Ammon's horn (tissue), 1 donor: ENCODE results near the gene OPCML.

ENCODE experiments used
- DNase-seq: peaks from one replicate; pipeline ENCODE4 v3.0.0-alpha.2; 2016; ENCODE audit warnings: low spot score

The OPCML gene

GRCh38 chr11:132466983-132467382, 1065.3 kb downstream of the OPCML start:
- no peak for DNase-seq

GRCh38 chr11:132464939-132465338, 1067.4 kb downstream of the OPCML start:
- no peak for DNase-seq

DNA sequence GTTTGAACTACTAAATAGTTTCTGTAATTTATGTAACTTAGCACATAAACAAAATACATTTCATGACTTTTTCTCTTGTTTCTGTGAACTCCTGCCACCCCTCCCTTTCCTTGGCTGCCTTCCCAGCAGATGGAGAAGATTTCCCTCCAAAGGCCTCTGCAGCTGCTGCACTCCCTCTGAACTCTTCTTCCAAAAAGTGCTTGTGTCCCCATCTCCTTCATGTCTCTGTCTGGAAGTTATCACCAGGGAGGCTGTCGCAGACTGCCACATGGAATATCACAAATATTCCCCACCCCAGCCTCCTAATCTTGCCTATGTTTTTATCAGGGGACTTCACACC, 1068.3 kb downstream of the OPCML start:
- DNase-seq, result no peak

GRCh38 chr11:132463295-132464002, 1068.9 kb downstream of the OPCML start:
- no peak for DNase-seq

DNA sequence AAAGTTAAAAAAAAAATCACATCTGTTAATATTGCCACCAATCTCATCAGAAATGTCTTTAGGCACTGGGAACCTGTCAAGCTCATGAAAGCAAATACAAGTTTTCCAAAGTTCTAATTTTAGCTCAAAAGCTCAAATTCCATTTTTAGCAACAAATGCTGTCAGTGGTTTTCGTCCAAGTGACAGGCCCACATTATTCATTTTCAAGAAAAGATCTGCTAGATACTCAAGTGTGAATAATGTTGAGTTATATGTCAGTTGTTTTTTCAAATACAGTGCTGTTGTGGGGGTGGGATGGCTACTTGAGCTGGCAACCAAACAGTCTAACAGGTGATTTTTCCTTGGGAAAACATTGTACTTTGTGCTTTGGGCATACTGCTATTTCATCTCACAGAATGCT, 1072.6 kb downstream of the OPCML start:
- no peak for DNase-seq

GRCh38 chr11:132457445-132457844, 1074.9 kb downstream of the OPCML start:
- DNase-seq, result no peak

- DNase-seq, result no peak
These were observed 1075.5 kb downstream of the OPCML start for GRCh38 chr11:132456751-132457328.

DNA sequence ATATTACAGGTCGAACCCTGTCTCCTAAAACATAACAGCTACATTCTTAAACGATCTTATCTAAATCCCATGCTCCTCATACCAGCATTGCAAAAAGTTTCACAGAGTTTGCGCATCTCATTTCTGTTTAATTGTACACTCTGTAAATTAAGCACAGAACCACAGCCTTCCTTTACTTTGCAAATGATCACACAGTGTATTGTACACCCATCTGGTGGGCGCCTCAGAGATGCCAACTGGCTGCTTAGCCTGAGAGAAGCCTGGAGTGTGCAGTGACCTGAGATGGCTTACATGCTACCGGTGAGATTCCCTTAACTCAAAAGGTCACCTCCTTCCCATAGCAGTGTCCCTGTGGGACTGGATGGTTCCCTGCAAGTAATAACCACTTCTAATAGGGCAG, 1077.3 kb downstream of the OPCML start:
- peak; percentile 40 for DNase-seq

DNA sequence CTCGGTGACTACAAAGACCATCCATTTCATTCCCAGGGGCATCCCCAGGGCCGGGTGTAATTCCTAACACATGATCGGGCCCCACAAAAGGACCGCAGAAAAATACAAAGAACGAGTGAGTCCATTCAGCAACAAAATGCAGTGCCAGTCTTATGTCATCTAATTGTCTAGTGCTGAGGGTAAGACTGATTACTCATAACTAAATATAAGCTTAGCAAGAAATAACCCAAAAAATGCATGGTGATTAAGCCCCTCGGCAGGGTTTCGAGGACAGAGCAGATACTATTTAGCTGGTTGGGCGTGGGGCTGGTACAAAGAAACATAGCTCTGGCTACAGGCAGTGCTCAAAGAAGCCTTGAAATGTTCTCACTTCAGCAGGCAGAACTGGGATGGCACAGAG, 1078.9 kb downstream of the OPCML start:
- DNase-seq, result no peak

- no peak for DNase-seq
These were observed 1079.7 kb downstream of the OPCML start for GRCh38 chr11:132452616-132453015.

GRCh38 chr11:132451942-132452601, 1080.2 kb downstream of the OPCML start:
- DNase-seq, result no peak

DNA sequence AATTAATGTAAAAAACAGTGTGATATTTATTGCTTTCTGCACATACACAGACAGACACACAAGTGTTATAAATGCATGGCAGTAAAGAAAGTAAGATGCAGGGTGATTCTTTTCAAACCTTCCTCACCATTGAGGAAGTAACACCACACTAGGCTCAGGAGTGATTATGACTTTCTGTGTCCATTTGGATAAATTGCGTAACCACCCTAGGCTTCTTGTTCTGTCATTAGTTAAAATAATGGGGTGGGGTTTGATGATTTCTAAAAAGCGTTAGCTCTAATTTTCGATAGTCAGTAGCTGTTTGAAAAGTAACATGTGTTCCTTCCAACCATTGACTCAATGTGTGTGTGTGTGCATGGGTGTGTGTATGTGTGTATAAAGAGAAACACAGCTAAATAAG, 1081.7 kb downstream of the OPCML start:
- no peak for DNase-seq

- no peak for DNase-seq
These were observed 1083.8 kb downstream of the OPCML start for GRCh38 chr11:132448334-132448995.

GRCh38 chr11:132447761-132448160, 1084.5 kb downstream of the OPCML start:
- DNase-seq, result no peak

DNA sequence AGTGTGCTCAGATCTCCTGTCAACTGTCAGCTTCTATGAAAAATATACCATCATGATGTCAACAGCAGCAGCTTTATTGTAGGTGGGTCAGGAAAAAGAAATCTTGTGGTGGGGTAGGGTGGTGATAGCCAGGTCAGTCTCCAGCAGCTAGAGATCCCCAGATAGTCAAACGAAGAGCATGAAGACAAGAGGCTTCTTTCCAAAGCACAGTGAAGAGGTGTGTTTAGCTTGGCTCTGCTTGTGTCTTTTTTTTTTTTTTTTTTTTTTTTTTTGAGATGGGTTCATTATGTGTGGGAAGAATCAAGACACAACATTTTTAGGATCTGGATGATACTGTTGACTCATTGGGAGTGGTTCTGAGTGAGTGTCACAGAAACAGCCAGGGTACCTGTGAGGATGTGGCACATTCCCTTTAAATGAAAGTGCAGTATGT, 1086.4 kb downstream of the OPCML start:
- DNase-seq, result no peak

DNA sequence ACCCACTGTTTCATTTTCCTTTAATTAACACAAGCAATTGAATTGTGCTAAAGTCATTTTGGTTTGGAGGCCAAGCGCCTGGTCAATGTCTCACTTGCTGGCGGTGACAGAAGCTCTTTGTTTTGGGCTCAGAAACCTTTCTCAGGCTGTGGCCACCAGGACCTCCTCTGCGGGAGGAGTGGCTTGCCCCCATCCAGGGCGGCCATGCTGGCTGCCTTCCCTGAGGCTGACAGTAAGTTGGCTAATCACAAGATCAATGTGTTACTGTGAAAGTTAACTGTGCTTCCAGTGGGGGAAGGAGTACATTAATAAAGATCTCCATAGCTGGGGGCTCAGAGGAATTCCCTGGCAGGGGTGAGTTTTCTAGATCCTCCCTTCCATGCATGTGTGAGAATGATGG, 1087.4 kb downstream of the OPCML start:
- peak; percentile 15 for DNase-seq

- no peak for DNase-seq
These were observed 1092.5 kb downstream of the OPCML start for GRCh38 chr11:132439711-132440255.

GRCh38 chr11:132438418-132438817, 1093.9 kb downstream of the OPCML start:
- DNase-seq, result no peak

- DNase-seq, result no peak
These were observed 1101.8 kb downstream of the OPCML start for GRCh38 chr11:132430429-132431062.

DNA sequence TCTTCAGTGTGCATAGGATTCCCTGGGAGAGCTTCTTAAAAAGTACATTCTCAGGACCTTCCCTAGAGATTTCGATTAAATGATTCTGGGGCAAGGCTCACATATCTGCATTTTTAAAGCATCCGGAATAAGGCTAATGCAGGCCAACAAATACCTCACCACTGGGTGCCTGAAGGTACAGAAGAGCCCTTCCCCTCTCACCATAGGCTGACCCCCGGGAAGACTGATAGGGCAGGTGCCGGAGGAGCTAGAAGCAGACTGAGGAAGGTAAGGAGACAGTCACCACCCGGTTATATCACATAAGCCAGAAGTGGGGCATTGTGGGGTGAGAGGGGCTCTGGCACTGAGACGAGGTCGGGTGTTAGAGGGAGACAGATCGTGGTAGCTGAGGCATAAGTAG, 1102.6 kb downstream of the OPCML start:
- no peak for DNase-seq

DNA sequence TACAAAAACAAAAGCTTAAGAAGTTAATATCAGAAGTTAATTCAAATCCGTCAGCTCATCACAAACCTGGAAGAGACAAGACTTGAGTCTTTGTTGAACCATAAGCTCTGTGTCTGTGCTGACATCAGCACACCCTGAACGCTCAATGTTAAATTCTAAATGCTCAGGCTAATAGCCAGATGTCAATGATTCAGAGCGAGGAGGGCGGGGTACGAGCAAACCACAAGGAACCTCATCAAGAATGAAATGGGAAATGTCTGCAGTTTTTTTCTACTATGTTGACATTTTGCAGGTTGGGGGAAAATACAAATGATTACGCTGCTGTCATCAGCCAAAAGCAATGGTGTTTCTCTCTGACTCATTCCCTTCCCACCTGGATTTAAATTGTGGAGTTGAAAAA, 1104.7 kb downstream of the OPCML start:
- no peak for DNase-seq

- no peak for DNase-seq
These were observed 1107.9 kb downstream of the OPCML start for GRCh38 chr11:132424433-132424832.
